Measurements from ENCODE around the gene RAP1GAP2. TPM values are rescaled to one million over a fixed set of nuclear protein-coding genes. Genes with fewer than 3 reads are reported as not detected.

Gene RAP1GAP2
- polyA plus RNA-seq, 3 donors, result 1.5 to 48.4 (median 6.1) TPM

GRCh38 chr17:2974347-2974746, 178.1 kb downstream of the RAP1GAP2 start:
- H3K9me3 ChIP-seq (replicated peaks in 1 of 2; ENCODE audit: control insufficient read depth in 1 of 2, insufficient read depth in 1 of 2, low read length in 2 of 2), result no peaks in the 10 kb centered on the region
- no peak for DNase-seq
- Mint-ChIP-seq H3K36me3 (peaks cover 37 to 64% of the 10 kb centered on the region in 2 donors), H3K27me3 (ENCODE audit: low read depth in 3 of 3) (no peaks in the 10 kb centered on the region), H3K27ac (no peak overlapping the region), H3K9me3 (peaks cover 0 to 4% (median 0%) of the 10 kb centered on the region in 7 donors), H3K4me3 (no peak overlapping the region), H3K4me1 (no peaks in the 10 kb centered on the region)
- H3K79me2 ChIP-seq (ENCODE audit: insufficient read depth, low read length), result no peaks in the 10 kb centered on the region
- no peak overlapping the region for H2AFZ ChIP-seq (ENCODE audit: insufficient read depth, low read depth, low read length, poor library complexity, severe bottlenecking)
- H4K20me1 ChIP-seq (ENCODE audit: insufficient read depth, low read length), result peaks cover 24% of the 10 kb centered on the region
- intact Hi-C loops (cut with micrococcal nuclease), result no loop called here
- no peak overlapping the region for H3K27ac ChIP-seq (ENCODE audit: low read depth in 1 of 2, low read length in 2 of 2)
- H3K36me3 ChIP-seq (replicated peaks in 1 of 2; ENCODE audit: control insufficient read depth in 1 of 2, insufficient read depth in 2 of 2, low read length in 2 of 2), result peaks cover 3 to 59% of the 10 kb centered on the region in 2 donors
- H3K27me3 ChIP-seq (ENCODE audit: control insufficient read depth in 2 of 2, insufficient read depth in 2 of 2, low read length in 2 of 2), result no peaks in the 10 kb centered on the region
- H3K4me2 ChIP-seq (replicated peaks; ENCODE audit: extremely low read depth, low read length, poor library complexity, severe bottlenecking), result no peak overlapping the region
- no CpG with 5 or more reads among the region's 1 CpG for WGBS (ENCODE audit: insufficient coverage)
- no peaks in the 10 kb centered on the region for H3K4me1 ChIP-seq (ENCODE audit: control insufficient read depth in 1 of 2, insufficient read depth in 2 of 2, low read length in 2 of 2)
- TF ChIP-seq CTCF (IDR thresholded peaks at IDR 0.05), result no peak
- no peak overlapping the region for H3K9ac ChIP-seq (ENCODE audit: insufficient read depth, low read length, poor library complexity, severe bottlenecking)
- H3K4me3 ChIP-seq (replicated peaks in 1 of 3; ENCODE audit: low read depth in 2 of 3, low read length in 3 of 3), result no peak overlapping the region

GRCh38 chr17:2975469-2975958, 179.3 kb downstream of the RAP1GAP2 start:
- WGBS (ENCODE audit: insufficient coverage), result 94% methylated on average over 4 of the region's 8 CpGs
- no peak overlapping the region for H3K4me3 ChIP-seq (replicated peaks in 1 of 3; ENCODE audit: low read depth in 2 of 3, low read length in 3 of 3)
- intact Hi-C loops (cut with micrococcal nuclease), result no loop called here

More at GRCh38 chr17:2975469-2975958, 179.3 kb downstream of the RAP1GAP2 start:
- Histone ChIP-seq H3K4me1 (ENCODE audit: control insufficient read depth in 1 of 2, insufficient read depth in 2 of 2, low read length in 2 of 2) (no peaks in the 10 kb centered on the region), H3K9me3 (replicated peaks in 1 of 2; ENCODE audit: control insufficient read depth in 1 of 2, insufficient read depth in 1 of 2, low read length in 2 of 2) (no peaks in the 10 kb centered on the region), H3K9ac (ENCODE audit: insufficient read depth, low read length, poor library complexity, severe bottlenecking) (no peak overlapping the region), H4K20me1 (ENCODE audit: insufficient read depth, low read length) (peaks cover 29% of the 10 kb centered on the region), H2AFZ (ENCODE audit: insufficient read depth, low read depth, low read length, poor library complexity, severe bottlenecking) (no peak overlapping the region), H3K79me2 (ENCODE audit: insufficient read depth, low read length) (no peaks in the 10 kb centered on the region), H3K27ac (ENCODE audit: low read depth in 1 of 2, low read length in 2 of 2) (no peak overlapping the region), H3K36me3 (replicated peaks in 1 of 2; ENCODE audit: control insufficient read depth in 1 of 2, insufficient read depth in 2 of 2, low read length in 2 of 2) (peaks cover 11 to 70% of the 10 kb centered on the region in 2 donors), H3K4me2 (replicated peaks; ENCODE audit: extremely low read depth, low read length, poor library complexity, severe bottlenecking) (no peak overlapping the region), H3K27me3 (ENCODE audit: control insufficient read depth in 2 of 2, insufficient read depth in 2 of 2, low read length in 2 of 2) (no peaks in the 10 kb centered on the region)
- Mint-ChIP-seq H3K9me3 (peaks cover 0 to 4% (median 0%) of the 10 kb centered on the region in 7 donors), H3K27me3 (ENCODE audit: low read depth in 3 of 3) (peaks cover 0 to 1% (median 0%) of the 10 kb centered on the region in 3 donors), H3K36me3 (peaks cover 46 to 70% of the 10 kb centered on the region in 2 donors), H3K27ac (peak overlapping the region in 4 of 7 donors; percentile 4 to 71 (median 43)), H3K4me1 (no peaks in the 10 kb centered on the region), H3K4me3 (no peak overlapping the region)
- no peak for DNase-seq
- no peak for TF ChIP-seq CTCF (IDR thresholded peaks at IDR 0.05)

Measured in CD14-positive monocyte (primary cell).